Ecto neural progenitor cell (in vitro differentiated cells): ENCODE data around the gene ADGRG4.
"Not testable (repeated sequence)": the region's sequence is repeated elsewhere in the genome, so short reads cannot be mapped to it uniquely, and the experiment has no call there.

Experiments used
- DNase-seq: peaks from one replicate; pipeline ENCODE4 v3.0.0-alpha.2; 2018; ENCODE audit warnings: low spot score

Gene ADGRG4

DNA sequence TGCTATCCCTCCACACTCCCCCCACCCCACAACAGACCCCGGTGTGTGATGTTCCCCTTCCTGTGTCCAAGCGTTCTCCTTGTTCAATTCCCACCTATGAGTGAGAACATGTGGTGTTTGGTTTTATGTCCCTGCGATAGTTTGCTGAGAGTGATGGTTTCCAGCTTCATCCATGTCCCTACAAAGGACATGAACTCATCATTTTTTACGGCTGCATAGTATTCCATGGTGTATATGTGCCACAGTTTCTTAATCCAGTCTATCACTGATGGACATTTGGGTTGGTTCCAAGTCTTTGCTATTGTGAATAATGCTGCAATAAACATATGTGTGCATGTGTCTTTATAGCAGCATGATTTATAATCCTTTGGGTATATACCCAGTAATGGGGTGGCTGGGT, at the start of gene ADGRG4:
ADGRG4 (plus strand) TSS at position 243 of the 400 bp plus-strand sequence. CDS start 7,815 bp downstream, outside the sequence.
- not testable (repeated sequence) for DNase-seq

GRCh38 chrX:136251041-136251991, 49.4 kb upstream of the ADGRG4 start, which contains the start of gene MAP7D3:
Gene MAP7D3 (minus strand): TSS chrX:136251400. CDS start chrX:136251358, 42 bp downstream.
- peak; percentile 79 for DNase-seq

DNA sequence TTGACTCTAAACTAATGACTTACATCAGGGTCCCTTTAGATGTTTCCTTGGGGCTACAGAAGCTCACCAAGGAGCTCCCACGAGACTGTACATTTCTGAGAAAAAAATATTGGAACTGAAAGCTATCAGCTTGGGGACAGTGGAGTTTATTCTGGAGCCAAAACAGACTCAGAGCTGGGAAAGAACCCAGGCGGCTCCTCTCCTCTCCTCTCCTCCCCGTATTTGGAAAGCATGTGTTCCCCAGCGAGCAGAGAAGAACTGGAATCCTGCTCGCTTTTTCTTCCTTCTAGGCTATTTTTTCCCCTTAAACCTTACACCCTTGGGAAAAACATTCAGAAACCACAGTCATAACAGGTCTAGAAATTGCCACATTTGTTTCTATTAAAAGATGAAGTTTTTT, 45.2 kb upstream of the ADGRG4 start:
- no peak for DNase-seq

- no peak for DNase-seq
Measured at GRCh38 chrX:136256026-136256425, 44.7 kb upstream of the ADGRG4 start.

DNA sequence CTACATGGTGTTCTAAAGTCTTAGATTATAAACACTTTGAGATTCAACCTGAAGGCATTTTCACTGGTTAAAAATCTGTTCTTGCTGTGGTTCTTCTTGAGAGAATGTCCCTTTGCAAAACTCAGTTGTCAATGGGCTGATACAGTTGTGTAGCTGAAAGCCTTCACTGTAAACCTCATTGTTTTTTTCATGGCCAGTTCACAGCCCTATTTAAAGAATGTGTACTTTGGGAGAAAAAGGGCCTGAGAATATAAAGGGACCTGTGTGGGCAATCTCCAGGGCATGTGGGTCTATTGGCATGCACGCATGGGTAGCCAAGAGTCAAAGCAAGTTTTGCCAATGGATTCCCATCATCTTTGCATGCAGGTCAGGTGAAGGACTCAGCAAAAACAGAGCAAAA, 41.8 kb upstream of the ADGRG4 start:
- no peak for DNase-seq

DNA sequence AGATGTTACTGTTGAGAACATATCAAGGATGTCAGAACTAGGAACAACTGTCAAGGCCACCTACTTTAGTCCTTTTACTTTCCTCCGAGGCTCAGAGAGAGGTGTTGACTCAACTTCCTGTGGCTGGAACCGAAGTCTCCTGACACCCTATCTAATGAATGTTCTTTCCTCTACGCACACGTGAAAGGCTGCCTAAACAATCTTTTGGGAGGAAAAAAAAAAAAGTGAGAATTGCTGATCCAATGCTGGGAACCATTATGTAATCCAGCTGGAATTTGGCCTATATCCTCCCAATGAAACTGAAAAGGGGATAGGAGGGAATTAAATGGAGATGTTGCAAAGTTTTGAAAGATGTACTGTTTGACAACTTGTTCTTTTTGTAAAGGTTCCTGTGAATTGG, 41.2 kb upstream of the ADGRG4 start:
- DNase-seq, result no peak

DNA sequence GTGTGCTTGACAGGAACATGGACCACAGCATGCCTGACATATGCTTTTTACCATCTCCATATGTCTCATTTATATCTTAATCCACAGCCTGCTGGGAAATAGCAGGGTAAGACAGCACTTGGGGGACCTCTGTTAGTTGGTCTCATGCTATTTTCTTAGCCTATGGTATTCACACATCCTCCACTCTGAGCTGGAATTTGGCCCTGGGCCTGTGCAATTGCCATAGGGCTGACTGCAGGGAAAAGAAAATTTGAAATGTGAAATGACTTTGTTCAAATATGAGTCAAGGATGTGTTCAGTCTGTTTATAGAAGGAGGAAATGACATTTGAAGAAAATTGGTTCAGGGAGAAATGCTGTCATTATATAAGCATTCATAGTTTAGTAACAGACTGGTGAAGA, 40.0 kb upstream of the ADGRG4 start:
- DNase-seq, result no peak

GRCh38 chrX:136261321-136261720, 39.4 kb upstream of the ADGRG4 start:
- DNase-seq, result no peak

DNA sequence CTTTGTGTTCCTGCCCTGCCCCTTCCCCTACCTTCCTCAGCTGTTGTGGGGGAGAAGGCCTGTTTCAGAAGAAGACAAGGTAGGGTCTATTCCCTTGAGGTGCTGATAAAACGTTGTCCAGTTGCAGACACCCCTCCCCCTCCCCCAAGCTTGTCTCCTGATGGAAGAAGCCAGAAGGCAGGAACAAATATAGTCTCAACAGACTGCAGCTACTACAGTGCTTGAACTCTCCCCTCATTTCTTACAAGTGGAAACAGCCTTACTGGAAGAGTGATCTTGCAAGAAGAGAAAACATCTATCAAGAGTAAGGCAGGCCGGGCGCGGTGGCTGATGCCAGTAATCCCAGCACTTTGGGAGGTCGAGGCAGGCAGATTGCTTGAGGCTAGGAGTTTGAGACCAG, 38.5 kb upstream of the ADGRG4 start:
- no peak for DNase-seq

DNA sequence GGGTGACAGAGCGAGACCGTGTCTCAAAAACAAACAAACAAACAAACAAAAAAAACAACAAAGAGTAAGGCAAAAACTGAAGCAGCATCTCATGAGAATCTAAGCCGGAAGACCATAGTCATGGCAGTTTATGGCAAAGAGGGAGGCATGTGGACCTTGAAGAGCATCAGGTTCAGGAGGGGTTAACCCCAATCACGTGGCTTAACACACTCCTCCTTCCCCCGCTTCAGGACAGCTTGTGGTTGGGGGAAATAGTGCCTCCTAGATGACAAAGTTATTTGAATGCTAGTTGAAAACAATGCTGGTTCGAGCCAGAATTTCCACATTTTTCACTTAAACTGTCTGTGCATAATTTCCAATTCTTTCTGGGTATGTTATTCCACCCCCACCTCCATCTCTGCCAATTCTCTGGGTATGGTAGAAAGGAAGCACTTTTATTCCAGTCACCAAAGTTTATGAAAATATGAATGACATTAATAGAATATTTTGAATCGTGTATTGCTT, 37.9 kb upstream of the ADGRG4 start:
- DNase-seq, result no peak

DNA sequence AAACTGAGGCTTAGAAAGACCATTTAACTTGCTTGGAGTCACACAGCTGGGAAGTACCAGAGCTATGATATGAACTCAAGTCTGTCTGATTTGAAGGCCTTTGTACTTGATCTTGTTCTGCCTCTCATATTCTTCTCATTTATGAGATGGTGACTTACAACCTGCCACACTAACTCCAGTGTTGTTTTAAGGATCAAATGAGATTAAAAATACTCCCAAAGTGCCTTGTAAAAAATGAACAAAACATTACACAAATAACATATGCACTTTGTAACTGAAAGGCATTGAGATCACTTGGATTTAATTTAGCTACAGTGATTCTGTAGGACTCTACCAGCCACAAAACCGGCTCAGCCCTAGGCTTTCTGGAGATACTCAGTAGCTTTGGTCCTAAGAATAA, 33.9 kb upstream of the ADGRG4 start:
- no peak for DNase-seq

DNA sequence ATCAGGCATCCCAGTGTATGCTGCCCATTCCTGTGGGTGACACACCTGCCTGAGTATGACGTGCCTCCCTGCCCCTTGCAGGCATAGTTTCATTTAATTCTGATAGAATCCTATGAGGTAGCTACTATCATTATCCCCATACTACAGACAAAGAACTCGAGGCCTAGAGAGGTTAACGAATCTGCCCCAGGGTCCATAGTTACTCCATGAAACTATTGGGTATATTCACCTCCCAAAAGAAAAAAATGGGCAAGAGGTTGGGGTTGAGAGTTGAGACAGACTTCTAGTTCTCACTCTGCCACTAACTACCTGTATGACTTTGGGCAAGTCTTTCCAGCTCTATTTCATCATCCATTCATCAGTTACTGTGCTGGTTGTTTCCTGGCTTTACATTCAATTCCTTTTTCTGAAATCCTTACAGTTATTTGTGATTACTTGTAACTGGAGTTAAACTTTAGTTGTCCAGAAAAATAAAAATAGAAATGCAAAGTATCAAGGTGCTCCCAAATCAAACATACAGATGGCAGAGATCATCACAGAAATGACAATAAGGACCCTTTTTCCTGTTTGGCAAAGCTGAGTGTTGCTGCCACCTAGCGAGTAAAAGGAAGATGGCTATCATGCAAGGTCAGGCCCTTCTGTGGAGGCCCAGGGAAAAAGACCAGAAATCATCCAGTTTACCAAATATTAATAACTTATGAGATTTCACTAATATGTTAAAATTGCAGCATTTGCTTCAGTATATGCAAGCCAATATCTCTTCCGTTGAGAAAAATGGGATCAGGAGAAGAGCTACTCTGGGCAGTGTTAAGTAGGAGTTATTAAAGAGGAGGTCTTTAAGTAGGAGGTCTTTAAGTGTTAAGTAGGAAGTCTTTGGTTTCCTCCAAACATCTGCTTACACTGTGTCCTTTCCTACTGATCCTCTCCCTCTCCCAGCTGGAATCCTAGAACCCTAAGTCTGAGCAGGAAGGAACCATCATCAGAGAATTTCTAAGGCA, 32.4 kb upstream of the ADGRG4 start:
- DNase-seq, result peak; percentile 46

DNA sequence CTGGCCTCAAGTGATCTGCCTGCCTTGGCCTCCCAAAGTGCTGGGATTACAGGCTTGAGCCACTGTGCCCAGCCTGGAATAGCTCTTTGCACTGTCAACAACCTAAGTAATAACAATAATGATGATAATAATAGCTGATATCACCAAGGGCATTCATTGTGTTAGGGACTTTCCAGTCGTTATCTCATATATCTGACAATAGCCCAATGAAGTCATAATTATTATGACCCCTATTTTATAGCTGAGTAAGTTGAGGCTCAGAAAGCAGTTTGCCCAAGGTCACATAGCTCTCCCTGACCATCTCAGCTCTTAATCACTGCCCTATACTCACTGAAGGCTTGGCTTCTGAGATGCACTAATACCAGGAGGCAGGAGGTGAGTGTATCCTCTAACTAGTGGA, 30.8 kb upstream of the ADGRG4 start:
- no peak for DNase-seq

DNA sequence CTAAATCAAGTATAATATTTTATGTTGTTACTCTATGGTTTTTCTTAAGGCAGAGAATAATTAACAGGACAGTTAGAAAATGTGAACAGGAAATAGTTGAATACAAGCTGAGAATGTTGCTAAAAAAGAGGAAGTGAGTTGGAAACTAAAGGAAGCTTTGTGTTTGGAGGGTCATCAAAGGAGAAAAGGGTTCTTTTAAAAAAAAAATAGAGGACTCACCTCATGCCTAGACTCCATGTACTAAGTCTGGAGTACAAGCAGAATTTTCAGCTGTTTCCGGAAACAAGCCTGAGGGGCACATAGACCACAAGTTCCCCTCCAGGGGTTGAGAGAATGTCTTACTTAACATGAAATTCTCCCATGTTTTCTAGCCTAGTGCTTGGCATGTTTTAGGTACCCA, 29.5 kb upstream of the ADGRG4 start:
- DNase-seq, result no peak

GRCh38 chrX:136272325-136272724, 28.4 kb upstream of the ADGRG4 start:
- no peak for DNase-seq

GRCh38 chrX:136273986-136274385, 26.8 kb upstream of the ADGRG4 start:
- no peak for DNase-seq

DNA sequence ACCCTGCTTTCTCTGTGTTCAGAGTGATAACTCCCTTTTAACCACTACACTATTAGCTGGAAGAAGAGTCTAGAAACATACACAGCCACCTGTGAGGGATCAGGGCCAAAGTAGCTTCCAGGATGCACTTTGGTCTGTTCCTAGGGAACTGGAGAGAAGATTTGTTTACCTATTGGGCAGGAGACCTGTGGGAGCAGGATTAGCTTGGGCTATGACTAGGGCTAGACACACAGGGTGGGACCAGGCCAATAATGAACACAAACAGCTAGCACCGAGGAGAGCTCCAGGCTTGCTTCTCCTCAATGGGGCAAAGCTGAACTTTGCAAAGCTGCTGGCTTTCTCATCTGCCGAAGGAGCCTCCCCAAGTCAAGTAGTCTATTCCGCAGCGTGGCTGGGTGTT, 25.2 kb upstream of the ADGRG4 start:
- DNase-seq, result no peak

- DNase-seq, result not testable (repeated sequence)
Measured at GRCh38 chrX:136286375-136286774, 14.4 kb upstream of the ADGRG4 start.

DNA sequence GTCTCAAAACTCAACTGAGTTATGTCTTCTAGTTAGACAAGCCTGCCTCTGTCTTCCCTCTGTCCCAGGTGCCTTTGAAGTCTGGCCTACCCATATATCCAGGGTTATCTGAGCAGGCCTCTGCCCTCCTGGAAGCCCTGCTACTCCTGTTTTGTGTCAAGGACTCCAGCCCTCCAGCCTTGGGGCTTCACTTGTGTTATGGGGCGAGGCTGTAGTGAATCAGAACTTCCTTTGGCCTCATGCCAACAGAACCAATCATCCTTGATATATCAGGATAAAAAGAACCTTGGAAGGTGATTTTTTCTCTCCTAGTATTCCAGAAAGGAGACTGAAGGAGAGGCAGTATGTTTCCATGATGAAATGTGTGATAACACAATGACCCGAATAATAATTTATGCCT, 8.9 kb upstream of the ADGRG4 start:
- DNase-seq, result no peak

DNA sequence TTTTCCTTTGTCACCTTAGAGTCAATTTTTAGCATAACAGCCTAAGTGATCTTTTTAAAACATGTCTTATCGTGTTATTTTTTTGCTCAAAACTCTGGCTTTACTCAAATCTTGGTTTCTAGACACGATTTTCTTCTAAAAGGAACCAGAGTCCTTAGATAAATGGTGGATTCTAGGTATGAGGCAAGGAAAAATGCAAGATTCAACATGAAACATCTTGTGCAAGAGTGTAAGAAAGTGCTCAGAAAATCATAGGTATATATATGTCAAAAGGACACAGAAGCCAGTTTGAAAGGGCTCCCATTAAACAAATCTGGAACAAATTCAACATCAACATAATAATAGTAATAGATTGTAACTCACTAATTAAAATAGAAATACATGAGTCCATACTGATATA, 8.1 kb upstream of the ADGRG4 start:
- DNase-seq, result no peak

GRCh38 chrX:136295380-136295779, 5.4 kb upstream of the ADGRG4 start:
- DNase-seq, result no peak

DNA sequence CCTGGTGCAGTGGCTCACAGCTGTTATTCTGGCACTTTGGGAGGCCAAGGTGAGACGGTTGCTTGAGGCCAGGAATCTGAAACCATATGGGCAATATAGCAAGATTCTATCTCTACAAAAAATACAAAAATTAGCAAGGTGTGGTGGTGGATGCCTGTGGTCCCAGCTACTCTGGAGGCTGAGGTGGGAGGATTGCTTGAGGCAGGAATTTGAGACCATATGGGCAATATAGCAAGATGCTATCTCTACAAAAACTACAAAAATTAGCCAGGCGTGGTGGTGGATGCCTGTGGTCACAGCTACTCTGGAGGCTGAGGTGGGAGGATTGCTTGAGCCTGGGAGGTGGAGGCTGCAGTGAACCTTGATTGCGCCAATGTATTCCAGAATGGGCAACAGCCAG, 2.3 kb downstream of the ADGRG4 start:
- DNase-seq, result no peak
